Panc1 (cell line): ENCODE results near the gene ELOVL6. TPM values are rescaled to one million over a fixed set of nuclear protein-coding genes. Genes with fewer than 3 reads are reported as not detected.

Source experiments
- ATAC-seq: fragments of 200-7000 bp; cut with Tn5 transposase; 2 replicates; pipeline ENCODE4 v1.9.1; 2020; ENCODE audit warnings: mild to moderate bottlenecking, moderate library complexity
- BruUV-seq: library from RNA; stranded (reverse); fragments of 400-500 nt; replicated peaks from 2 replicates; lab custom pipeline; 2021; lab: Mats Ljungman, UMichigan
- CTCF ChIA-PET: fragments of 300-600 bp; sonication (Branson Sonifier 250); formaldehyde crosslinking; loops from one replicate; lab custom pipeline; 2022; ENCODE audit warnings: antibody characterized with exemption; lab: Charles Lee
- POLR2A ChIA-PET: fragments of 300-600 bp; sonication (Branson Sonifier 250); formaldehyde crosslinking; loops from one replicate; lab custom pipeline; 2022; ENCODE audit warnings: antibody characterized with exemption; lab: Charles Lee
- DNase-seq: peaks from one replicate; pipeline ENCODE4 v3.0.0-alpha.2; 2010; ENCODE audit warnings: low read depth, low spot score
- H3K27ac ChIP-seq: 2 replicates; pipeline ENCODE4 v1.5.1; 2011; ENCODE audit warnings: mild to moderate bottlenecking, low read length, inconsistent platforms
- H3K27me3 ChIP-seq: fragments of 200-500 bp; sonication (Bioruptor generic); 2 replicates; pipeline ENCODE4 v1.6.0; 2014; ENCODE audit warnings: low read length, inconsistent platforms; ENCODE audit not compliant: control insufficient read depth, insufficient read depth
- H3K36me3 ChIP-seq: fragments of 200-500 bp; sonication (Bioruptor generic); 2 replicates; pipeline ENCODE4 v1.5.1; 2014; ENCODE audit warnings: inconsistent platforms, mild to moderate bottlenecking, low read length, moderate library complexity; ENCODE audit not compliant: control insufficient read depth, insufficient read depth
- H3K4me1 ChIP-seq: 2 replicates; pipeline ENCODE4 v1.5.1; 2011; ENCODE audit warnings: inconsistent platforms, mild to moderate bottlenecking, low read length, moderate library complexity; ENCODE audit not compliant: control insufficient read depth, insufficient read depth
- H3K4me3 ChIP-seq, 2 experiments: 2 replicates each; pipeline ENCODE4 v1.5.1; 2011 to 2012; ENCODE audit warnings: low read depth in 2 of 2, low read length in 2 of 2, mild to moderate bottlenecking in 2 of 2, inconsistent platforms in 1 of 2, moderate library complexity in 1 of 2
- H3K9me3 ChIP-seq: fragments of 200-500 bp; sonication (Bioruptor generic); 2 replicates; pipeline ENCODE4 v1.5.1; 2014; ENCODE audit warnings: low read depth, mild to moderate bottlenecking, inconsistent platforms, low read length, moderate library complexity; ENCODE audit not compliant: control insufficient read depth, insufficient read depth
- POLR2AphosphoS5 ChIP-seq: IDR thresholded peaks from 2 replicates; pipeline ENCODE4 v1.6.1; 2012; ENCODE audit warnings: mild to moderate bottlenecking, low read depth, low read length, moderate library complexity
- SIN3A ChIP-seq: IDR thresholded peaks from 2 replicates; pipeline ENCODE4 v1.6.1; 2012; ENCODE audit warnings: low read depth, mild to moderate bottlenecking, low read length, moderate library complexity, borderline replicate concordance; ENCODE audit not compliant: insufficient read depth
- TCF7L2 ChIP-seq: IDR thresholded peaks from 2 replicates; pipeline ENCODE4 v1.6.1; 2011; ENCODE audit warnings: mild to moderate bottlenecking, low read depth, low read length, inconsistent platforms
- in situ Hi-C: cut with HindIII; loops from 2 replicates; pipeline ENCODE4 v1.10.0; 2016; ENCODE audit warnings: low sequenced_read_pairs, low pct_unique_long_range_greater_than_20kb
- intact Hi-C: fragments of 100-400 bp; cut with micrococcal nuclease; formaldehyde crosslinking; loops from one replicate; pipeline ENCODE4 v1.10.0; 2022; ENCODE audit not compliant: unreplicated experiment
- total RNA-seq: library from RNA; stranded (reverse); gene quantifications from one replicate; pipeline ENCODE4 v1.2.1, GENCODE V29; 2021; ENCODE audit not compliant: unreplicated experiment
- TF ChIP-seq, protein P1 (sequence below): fragments of 450-650 bp; IDR thresholded peaks from 2 replicates; pipeline ENCODE4 v1.5.1; 2017; ENCODE audit warnings: mild to moderate bottlenecking
- TF ChIP-seq, protein P2 (sequence below), 2 experiments: IDR thresholded peaks; 2 replicates each; pipeline ENCODE4 v1.6.1; 2011 to 2012; ENCODE audit warnings: low read depth in 2 of 2, control low read depth in 1 of 2, low read length in 1 of 2, mild to moderate bottlenecking in 1 of 2, moderate library complexity in 1 of 2; ENCODE audit not compliant: insufficient read depth in 1 of 2

The ELOVL6 gene
- total RNA-seq, 1 experiment from 2014 or later = 0.54 TPM

DNA sequence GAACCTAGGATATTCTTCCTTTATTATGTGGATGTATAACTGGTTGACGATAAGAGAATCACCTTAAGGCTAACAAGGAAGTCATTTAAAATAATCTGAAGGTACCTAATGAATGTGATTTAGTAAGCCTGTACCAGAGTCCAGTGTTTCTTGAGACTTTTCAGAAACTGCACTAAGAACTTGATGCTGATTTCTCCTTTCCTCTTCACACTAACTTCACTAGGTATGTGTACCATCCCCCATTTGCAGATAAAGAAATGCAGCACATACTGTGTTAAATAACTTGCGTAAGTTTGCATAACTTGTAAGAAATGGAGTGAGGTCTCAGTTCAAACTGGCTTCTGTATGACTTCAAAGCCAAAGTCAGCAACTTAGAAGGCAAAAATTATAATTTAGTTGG lies 63.3 kb downstream of the ELOVL6 start:
- H3K4me3 ChIP-seq = no peak overlapping the region
- no peak for ATAC-seq
- in situ Hi-C loops = no loop called here
- ChIA-PET POLR2A (no interaction called here), CTCF (no interaction called here)
- DNase-seq = no peak
- no peak overlapping the region for H3K27ac ChIP-seq
- TF ChIP-seq, protein P1, sequence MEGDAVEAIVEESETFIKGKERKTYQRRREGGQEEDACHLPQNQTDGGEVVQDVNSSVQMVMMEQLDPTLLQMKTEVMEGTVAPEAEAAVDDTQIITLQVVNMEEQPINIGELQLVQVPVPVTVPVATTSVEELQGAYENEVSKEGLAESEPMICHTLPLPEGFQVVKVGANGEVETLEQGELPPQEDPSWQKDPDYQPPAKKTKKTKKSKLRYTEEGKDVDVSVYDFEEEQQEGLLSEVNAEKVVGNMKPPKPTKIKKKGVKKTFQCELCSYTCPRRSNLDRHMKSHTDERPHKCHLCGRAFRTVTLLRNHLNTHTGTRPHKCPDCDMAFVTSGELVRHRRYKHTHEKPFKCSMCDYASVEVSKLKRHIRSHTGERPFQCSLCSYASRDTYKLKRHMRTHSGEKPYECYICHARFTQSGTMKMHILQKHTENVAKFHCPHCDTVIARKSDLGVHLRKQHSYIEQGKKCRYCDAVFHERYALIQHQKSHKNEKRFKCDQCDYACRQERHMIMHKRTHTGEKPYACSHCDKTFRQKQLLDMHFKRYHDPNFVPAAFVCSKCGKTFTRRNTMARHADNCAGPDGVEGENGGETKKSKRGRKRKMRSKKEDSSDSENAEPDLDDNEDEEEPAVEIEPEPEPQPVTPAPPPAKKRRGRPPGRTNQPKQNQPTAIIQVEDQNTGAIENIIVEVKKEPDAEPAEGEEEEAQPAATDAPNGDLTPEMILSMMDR = no peak
- no peak for TF ChIP-seq SIN3A
- TF ChIP-seq, protein P2, sequence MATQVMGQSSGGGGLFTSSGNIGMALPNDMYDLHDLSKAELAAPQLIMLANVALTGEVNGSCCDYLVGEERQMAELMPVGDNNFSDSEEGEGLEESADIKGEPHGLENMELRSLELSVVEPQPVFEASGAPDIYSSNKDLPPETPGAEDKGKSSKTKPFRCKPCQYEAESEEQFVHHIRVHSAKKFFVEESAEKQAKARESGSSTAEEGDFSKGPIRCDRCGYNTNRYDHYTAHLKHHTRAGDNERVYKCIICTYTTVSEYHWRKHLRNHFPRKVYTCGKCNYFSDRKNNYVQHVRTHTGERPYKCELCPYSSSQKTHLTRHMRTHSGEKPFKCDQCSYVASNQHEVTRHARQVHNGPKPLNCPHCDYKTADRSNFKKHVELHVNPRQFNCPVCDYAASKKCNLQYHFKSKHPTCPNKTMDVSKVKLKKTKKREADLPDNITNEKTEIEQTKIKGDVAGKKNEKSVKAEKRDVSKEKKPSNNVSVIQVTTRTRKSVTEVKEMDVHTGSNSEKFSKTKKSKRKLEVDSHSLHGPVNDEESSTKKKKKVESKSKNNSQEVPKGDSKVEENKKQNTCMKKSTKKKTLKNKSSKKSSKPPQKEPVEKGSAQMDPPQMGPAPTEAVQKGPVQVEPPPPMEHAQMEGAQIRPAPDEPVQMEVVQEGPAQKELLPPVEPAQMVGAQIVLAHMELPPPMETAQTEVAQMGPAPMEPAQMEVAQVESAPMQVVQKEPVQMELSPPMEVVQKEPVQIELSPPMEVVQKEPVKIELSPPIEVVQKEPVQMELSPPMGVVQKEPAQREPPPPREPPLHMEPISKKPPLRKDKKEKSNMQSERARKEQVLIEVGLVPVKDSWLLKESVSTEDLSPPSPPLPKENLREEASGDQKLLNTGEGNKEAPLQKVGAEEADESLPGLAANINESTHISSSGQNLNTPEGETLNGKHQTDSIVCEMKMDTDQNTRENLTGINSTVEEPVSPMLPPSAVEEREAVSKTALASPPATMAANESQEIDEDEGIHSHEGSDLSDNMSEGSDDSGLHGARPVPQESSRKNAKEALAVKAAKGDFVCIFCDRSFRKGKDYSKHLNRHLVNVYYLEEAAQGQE (IDR thresholded peaks at IDR 0.05; ENCODE audit: insufficient read depth in 1 of 2, low read depth in 2 of 2, low read length in 1 of 2) = no peak
- no peaks in the 10 kb centered on the region for H3K9me3 ChIP-seq
- H3K4me1 ChIP-seq = no peaks in the 10 kb centered on the region
- no peaks in the 10 kb centered on the region for H3K27me3 ChIP-seq
- intact Hi-C loops = no loop called here
- no TSS peak for BruUV-seq
- no peaks in the 10 kb centered on the region for H3K36me3 ChIP-seq

DNA sequence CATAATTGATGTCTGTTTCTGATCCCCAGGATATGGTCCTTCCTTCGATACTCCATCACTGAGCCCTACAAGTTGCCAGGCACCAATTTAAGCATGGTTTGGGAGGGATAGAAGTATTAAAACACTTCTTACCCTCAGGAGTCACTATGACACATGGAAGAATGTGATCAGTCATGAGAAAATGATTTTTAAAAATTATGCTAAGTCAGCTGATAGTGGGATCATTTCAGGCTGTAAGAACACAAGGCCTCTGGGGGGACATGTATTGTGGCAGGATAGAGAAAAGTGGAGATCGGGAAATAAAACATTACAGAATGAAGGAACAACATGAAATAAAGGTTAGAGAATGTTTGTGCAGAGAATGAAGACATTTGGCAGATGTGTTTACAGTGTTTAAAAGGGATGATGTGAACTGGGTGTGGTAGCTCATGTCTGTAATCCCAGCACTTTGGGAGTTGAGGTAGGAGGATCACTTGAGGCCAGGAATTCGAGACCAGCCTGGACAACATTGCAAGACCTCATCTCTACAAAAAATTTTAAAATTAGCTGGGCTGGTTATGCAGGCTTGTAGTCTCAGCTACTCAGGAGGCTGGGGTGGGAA lies 64.0 kb downstream of the ELOVL6 start:
- ATAC-seq (no peak), DNase-seq (no peak)
- intact Hi-C loops = no loop called here
- Histone ChIP-seq H3K4me3 (no peak overlapping the region), H3K9me3 (no peaks in the 10 kb centered on the region), H3K27ac (no peak overlapping the region), H3K27me3 (no peaks in the 10 kb centered on the region), H3K4me1 (no peaks in the 10 kb centered on the region), H3K36me3 (no peaks in the 10 kb centered on the region)
- CTCF ChIA-PET = no interaction called here
- TF ChIP-seq, protein P2 (IDR thresholded peaks at IDR 0.05; ENCODE audit: insufficient read depth in 1 of 2, low read depth in 2 of 2, low read length in 1 of 2) = no peak
- TF ChIP-seq, protein P1 = no peak
- TF ChIP-seq POLR2AphosphoS5 = no peak
- TF ChIP-seq TCF7L2 = no peak
- TF ChIP-seq SIN3A = no peak
- in situ Hi-C loops = no loop called here
- no TSS peak for BruUV-seq
- POLR2A ChIA-PET = no interaction called here
